HG02938 (cell line): Measurements from ENCODE around the gene POM121L2.
"Not testable (repeated sequence)": the region's sequence is repeated elsewhere in the genome, so short reads cannot be mapped to it uniquely, and the experiment has no call there.

Experiments used
- ATAC-seq: cut with Tn5 transposase; IDR thresholded peaks from one replicate; pipeline ENCODE4 v1.9.1; 2021; ENCODE audit warnings: mild to moderate bottlenecking, moderate library complexity; ENCODE audit not compliant: unreplicated experiment

Gene POM121L2

DNA sequence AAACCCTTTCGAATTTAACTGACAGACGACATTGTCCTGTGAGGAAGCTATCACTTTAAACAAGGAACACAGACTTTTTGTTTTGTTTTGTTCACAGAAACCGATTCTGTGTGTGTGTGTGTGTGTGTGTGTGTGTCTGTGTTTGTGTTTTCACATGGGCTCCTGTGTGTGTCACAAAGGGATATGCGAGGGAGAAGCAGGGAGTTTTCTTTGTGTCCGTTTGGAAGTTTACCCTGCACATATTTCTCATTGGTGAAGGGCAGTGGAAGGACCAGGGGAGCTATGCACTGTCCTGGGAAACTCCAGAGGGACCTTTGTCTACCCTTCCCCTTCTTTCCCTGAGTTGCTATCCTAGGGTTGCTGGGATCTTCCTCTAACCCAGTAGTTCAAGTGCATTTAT lies 17.7 kb downstream of the POM121L2 start:
- no peak for ATAC-seq

- no peak for ATAC-seq
Measured at GRCh38 chr6:27293436-27294098, 18.5 kb downstream of the POM121L2 start.

GRCh38 chr6:27290850-27291208 lies 21.2 kb downstream of the POM121L2 start:
- ATAC-seq = no peak

- ATAC-seq = no peak
Measured at GRCh38 chr6:27290065-27290849, 21.8 kb downstream of the POM121L2 start.

GRCh38 chr6:27288136-27289044 lies 23.7 kb downstream of the POM121L2 start:
- ATAC-seq = no peak

- no peak for ATAC-seq
Measured at GRCh38 chr6:27287751-27288135, 24.3 kb downstream of the POM121L2 start.

GRCh38 chr6:27286141-27286540 lies 25.9 kb downstream of the POM121L2 start:
- no peak for ATAC-seq

- ATAC-seq = no peak
Measured at GRCh38 chr6:27283279-27283678, 28.8 kb downstream of the POM121L2 start.

DNA sequence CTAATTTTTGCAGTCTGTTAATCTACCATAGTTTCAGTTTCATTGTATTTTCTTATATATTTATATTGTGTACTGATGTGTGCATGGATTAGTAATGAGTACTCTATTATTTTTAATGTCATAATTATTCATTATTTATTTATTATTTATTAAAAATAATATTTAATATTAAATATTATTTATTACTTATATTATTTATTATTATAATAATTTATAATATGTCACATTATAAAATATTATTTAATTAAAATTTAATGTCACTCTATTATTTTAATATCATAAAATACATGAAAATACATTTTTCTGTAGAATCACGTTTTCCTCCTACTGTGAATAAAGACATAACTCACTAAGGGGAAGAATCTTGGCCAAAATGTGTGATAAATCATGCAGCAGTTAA lies 30.5 kb downstream of the POM121L2 start:
- ATAC-seq = no peak

GRCh38 chr6:27281105-27281539 lies 31.0 kb downstream of the POM121L2 start:
- no peak for ATAC-seq

DNA sequence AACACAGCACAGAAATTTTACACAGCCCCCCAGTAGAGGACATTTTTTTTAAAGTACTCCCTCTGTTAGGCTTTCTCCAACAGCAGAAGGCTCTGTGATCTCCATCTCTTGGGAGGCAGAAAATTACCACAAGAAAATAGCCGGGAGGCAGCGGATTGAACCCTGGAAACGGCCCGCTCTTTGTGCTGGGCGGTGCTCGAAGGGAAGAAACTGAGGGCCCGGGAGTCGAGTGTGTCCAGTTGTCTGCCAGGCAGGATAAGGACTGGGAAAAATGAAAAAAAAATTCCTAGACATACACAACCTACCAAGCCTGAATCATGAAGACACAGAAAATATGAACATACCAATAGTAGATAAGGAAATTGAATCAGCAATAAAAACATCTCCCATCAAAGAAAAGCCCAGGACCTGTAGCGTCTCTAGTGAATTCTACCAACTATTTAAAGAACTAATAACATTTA lies 31.5 kb downstream of the POM121L2 start:
- no peak for ATAC-seq

DNA sequence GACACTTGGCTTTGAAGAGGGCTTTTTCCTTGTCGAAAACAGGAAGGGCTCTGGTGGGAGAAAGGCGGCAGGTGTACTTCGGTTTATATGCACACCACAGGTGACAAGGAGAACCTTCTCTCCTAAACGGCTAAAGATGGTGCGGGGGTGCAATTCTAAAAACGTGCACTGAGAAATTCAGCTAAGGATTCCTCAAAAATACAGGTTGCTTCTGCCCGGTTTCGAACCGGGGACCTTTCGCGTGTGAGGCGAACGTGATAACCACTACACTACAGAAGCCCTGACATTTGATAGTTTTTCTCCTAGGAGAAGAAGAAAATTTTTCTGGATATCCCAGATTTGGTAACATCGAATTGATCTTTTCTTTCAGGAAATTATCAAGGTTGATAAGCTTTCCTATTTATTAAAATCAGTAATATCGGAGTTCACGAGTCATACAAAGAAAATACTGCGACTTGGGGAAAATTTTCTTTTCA lies 32.0 kb downstream of the POM121L2 start:
- no peak for ATAC-seq

DNA sequence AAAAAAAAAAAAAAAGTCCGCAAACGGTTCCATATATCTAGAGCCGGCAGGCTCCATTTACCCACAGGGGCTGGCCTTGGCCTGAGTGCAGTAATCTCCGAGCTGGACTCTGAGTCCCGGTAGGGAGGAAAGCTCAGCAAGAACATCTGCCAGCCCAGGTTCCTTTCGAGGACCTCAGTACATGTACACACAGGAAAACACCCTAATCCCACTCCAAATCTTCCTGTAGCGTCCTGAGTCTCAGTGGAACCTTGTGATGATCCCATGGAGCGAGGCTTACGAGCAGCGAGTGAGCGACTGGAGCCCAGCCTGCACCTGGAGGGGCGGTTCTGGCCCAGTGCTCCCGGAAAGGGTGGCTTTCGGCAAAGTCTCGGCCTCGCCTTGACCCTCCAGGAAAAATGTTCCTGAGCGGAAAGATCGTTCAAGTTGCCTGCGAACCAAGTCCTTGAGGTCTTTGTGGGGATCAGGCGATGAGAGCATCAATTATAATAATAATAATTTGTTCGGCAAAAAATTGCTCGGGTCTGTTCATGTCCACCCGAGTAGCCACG lies 32.5 kb downstream of the POM121L2 start:
- ATAC-seq = no peak

DNA sequence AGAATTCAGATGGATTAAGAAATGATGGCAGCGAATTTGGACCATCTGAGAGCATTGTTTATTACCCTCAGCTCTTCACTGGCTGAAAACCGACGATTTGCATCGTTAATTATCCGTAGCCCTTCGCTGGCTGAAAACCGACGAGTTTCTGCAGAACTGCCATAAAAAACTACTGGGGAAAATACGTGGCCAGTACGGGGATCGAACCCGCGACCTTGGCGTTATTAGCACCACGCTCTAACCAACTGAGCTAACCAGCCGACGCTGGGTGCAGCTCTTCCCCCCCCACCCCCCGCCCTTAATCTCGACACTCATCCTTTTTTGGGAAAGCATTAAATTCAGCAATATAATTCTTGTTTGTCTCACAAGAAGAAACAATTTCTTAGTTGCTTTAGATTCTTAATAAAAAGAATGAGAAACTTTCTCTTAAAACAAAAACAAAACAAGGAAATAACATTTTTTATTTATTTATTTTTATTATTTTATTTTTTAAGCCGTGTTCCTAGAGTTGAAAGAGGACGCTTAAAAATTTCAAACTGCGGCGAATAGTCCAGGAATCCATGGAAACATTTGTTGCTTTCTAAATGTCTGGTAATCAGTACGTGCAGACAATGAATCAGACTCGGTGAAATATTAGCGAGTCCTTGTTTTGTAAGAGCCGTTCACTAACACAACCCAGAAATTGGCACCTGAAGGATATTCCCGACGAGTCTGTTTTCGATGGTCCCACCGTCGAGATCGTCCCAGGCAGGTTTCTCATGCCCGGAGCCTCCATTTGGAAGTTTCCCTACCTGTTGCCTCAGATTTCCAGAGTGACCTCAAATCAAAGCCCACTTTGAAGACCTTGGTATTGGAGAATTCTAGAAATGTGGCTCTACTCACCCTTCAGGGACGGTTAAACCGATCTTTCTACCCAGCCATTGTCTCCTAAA lies 36.8 kb downstream of the POM121L2 start:
- ATAC-seq = no peak

DNA sequence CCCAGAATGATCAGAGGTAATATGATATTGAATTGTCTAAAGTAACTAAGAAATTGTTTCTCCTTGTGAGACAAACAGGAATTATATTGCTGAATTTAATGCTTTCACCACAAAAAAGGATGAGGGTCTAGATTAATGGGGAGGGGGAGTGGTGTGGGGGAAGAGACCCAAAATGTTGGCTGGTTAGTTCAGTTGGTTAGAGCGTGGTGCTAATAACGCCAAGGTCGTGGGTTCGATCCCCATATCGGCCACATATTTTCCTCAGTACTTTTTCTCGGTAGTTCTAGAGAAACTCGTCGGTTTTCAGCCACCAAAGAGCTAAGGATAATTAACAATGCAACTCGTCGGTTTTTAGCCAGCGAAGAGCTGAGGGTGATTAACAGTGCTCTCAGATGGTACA lies 38.3 kb downstream of the POM121L2 start:
- ATAC-seq = no peak

DNA sequence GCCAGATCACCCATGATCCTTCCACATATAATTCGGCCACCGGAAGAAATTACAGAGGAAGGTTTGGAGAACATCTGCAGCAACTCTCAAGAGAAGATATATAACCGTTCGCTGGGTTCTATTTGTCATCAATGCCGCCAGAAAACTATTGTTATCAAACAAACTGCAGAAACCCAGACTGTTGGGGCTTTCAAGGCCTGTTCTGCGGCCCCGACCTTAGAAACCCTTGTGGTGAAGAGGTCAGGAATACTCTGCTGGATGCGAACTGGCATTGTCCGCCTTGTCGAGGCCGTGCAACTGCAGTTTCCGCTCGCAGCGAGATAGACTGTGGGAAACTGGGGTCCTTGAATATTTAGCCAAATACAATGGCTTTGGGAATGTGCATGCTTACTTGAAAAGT lies 43.3 kb downstream of the POM121L2 start:
- no peak for ATAC-seq

GRCh38 chr6:27267857-27268434 lies 44.1 kb downstream of the POM121L2 start:
- ATAC-seq = no peak

- ATAC-seq = not testable (repeated sequence)
Measured at GRCh38 chr6:27267003-27267402, 45.1 kb downstream of the POM121L2 start.

DNA sequence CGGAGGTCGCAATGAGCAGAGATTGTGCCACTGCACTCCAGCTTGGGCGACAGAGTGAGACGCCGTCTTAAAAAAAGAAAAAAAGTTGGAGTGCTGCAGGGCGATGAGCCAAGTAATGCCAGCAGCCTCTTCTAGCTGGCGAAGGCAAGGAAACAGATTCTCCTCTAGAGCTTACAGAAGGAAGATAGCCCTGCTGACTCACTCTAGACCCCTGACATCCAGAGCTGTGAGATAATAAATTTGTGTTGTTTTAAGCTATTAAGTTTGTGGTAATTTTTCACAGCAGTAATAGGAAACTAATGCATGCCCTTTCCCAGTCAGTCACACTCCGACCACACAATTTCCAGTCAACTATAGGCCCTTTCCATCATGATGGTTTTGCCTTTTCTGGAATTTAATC lies 48.2 kb downstream of the POM121L2 start:
- no peak for ATAC-seq
